Left cardiac atrium (tissue), 4 donors: ENCODE results near the gene TTC9. TPM values are rescaled to one million over a fixed set of nuclear protein-coding genes. Genes with fewer than 3 reads are reported as not detected.

ENCODE experiments used
- ATAC-seq, 2 donors: fragments of 200-7000 bp; cut with Tn5 transposase; one replicate each; pipeline ENCODE4 v1.9.1; 2020; ENCODE audit warnings: mild to moderate bottlenecking in 2 of 2, moderate library complexity in 2 of 2
- DNase-seq: peaks from one replicate; pipeline ENCODE4 v3.0.0-alpha.2; 2020
- intact Hi-C, 2 donors: fragments of 100-400 bp; cut with DNase I; formaldehyde crosslinking; loops; one replicate each; pipeline versions ENCODE4 v1.14.1 to v1.15.1; 2022 to 2023
- total RNA-seq, 2 donors: library from RNA; stranded (reverse); fragmentation: NEBNext Ultra II Directional; extraction: Animal tissue kit (Norgen Biotek cat#: 25700); gene quantifications; one replicate each; pipeline ENCODE4 v1.2.1, GENCODE V29; 2021
- donor health status: DM: no; HTN: yes; CAD: no.
- donor health status: DM: no; HTN: yes; CAD: no; lungs with severe emphysema.
- donor health status: DM: yes; HTN: yes; CAD: no.
- donor health status: Dilated cardiomyopathy.

The TTC9 gene
- total RNA-seq, 2 donors from 2014 or later: 1.2 to 3.6 TPM

- DNase-seq (no peak), ATAC-seq (peak in 1 of 2 donors; percentile 70)
- intact Hi-C loops: loop anchor here in 1 of 2 donors (5.0 kb wide), 1 partner anchor 80 kb away; no protein-coding TSS in a partner anchor
These were observed 65.7 kb downstream of the TTC9 start for GRCh38 chr14:70707138-70708038.

- ATAC-seq: no peak
- intact Hi-C loops: loop anchor here in 1 of 2 donors (5.0 kb wide), 1 partner anchor 82 kb away; no protein-coding TSS in a partner anchor
- DNase-seq: no peak
These were observed 67.2 kb downstream of the TTC9 start for GRCh38 chr14:70708717-70709570.

- no peak for DNase-seq
- ATAC-seq: no peak
- intact Hi-C loops: loop anchor here in 1 of 2 donors (5.0 kb wide), 1 partner anchor 83 kb away; no protein-coding TSS in a partner anchor
These were observed 68.1 kb downstream of the TTC9 start for GRCh38 chr14:70709726-70710382.

GRCh38 chr14:70711451-70711850 is 69.7 kb downstream of the TTC9 start:
- intact Hi-C loops: no loop called here
- DNase-seq (no peak), ATAC-seq (no peak)

GRCh38 chr14:70713096-70713495 is 71.4 kb downstream of the TTC9 start:
- ATAC-seq (no peak), DNase-seq (no peak)
- intact Hi-C loops: loop anchor here in 1 of 2 donors (2.0 kb wide), 1 partner anchor 92 kb away; no protein-coding TSS in a partner anchor

GRCh38 chr14:70713511-70713916 is 71.8 kb downstream of the TTC9 start:
- intact Hi-C loops: loop anchor here in 1 of 2 donors (2.0 kb wide), 1 partner anchor 93 kb away; no protein-coding TSS in a partner anchor
- no peak for DNase-seq
- ATAC-seq: peak; percentile 15 to 59

- DNase-seq (peak; percentile 49), ATAC-seq (peak; percentile 24 to 44)
- intact Hi-C loops: no loop called here
These were observed 72.4 kb downstream of the TTC9 start for GRCh38 chr14:70714055-70714550.

GRCh38 chr14:70716483-70716882 is 74.8 kb downstream of the TTC9 start:
- ATAC-seq (no peak), DNase-seq (no peak)
- intact Hi-C loops: no loop called here

GRCh38 chr14:70716958-70717357 is 75.2 kb downstream of the TTC9 start:
- DNase-seq: no peak
- no peak for ATAC-seq
- intact Hi-C loops: no loop called here

GRCh38 chr14:70718383-70719118 is 76.8 kb downstream of the TTC9 start:
- intact Hi-C loops: no loop called here

GRCh38 chr14:70721542-70721941 is 79.8 kb downstream of the TTC9 start:
- no peak for DNase-seq
- ATAC-seq: no peak
- intact Hi-C loops: no loop called here

More at GRCh38 chr14:70718383-70719118, 76.8 kb downstream of the TTC9 start:
- DNase-seq (no peak), ATAC-seq (no peak)

- intact Hi-C loops: no loop called here
- no peak for ATAC-seq
- no peak for DNase-seq
These were observed 80.7 kb downstream of the TTC9 start for GRCh38 chr14:70722418-70722817.

GRCh38 chr14:70723276-70723675 is 81.6 kb downstream of the TTC9 start:
- DNase-seq: no peak
- no peak for ATAC-seq
- intact Hi-C loops: no loop called here

GRCh38 chr14:70724110-70724509 is 82.4 kb downstream of the TTC9 start:
- intact Hi-C loops: no loop called here
- DNase-seq: no peak
- no peak for ATAC-seq

- no peak for ATAC-seq
- no peak for DNase-seq
- intact Hi-C loops: no loop called here
These were observed 83.2 kb downstream of the TTC9 start for GRCh38 chr14:70724944-70725343.
